GM18517 (cell line): ENCODE results near the gene CCDC9.
"Not testable (repeated sequence)": the region's sequence is repeated elsewhere in the genome, so short reads cannot be mapped to it uniquely, and the experiment has no call there.

Source experiments
- ATAC-seq: cut with Tn5 transposase; IDR thresholded peaks from one replicate; pipeline ENCODE4 v1.9.1; 2021; ENCODE audit warnings: mild to moderate bottlenecking, moderate library complexity; ENCODE audit not compliant: unreplicated experiment

CCDC9 gene

GRCh38 chr19:47283405-47284059 lies 27.2 kb downstream of the CCDC9 start:
- ATAC-seq, result no peak

DNA sequence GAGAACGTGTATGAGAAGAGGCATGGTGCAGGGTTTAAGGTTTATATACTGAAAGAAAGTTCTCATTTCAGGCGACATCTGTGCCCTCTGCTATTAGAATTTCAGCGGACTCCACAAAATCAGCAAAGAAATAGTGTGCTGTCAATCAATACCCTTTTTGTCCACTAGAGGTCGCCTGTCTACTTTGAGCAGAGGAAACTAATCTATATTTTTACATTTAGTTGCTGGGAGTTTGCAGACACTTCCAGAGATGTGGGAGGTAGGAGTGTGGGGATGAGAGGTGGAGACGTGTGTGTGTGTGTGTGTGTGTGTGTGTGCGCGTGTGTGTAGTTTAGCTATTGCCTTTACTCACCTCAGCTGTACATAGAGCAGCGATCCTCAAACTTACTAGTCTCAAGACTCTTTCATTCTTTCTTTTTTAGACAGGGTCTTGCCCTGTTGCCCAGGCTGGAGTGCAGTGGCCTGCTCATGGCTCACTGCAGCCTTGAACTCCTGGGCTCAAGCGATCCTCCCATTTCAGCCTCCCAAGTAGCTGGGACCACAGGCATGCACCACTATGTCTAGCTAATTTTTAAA lies 28.1 kb downstream of the CCDC9 start:
- ATAC-seq, result no peak

- ATAC-seq, result no peak
Measured at GRCh38 chr19:47296036-47296435, 39.7 kb downstream of the CCDC9 start.

DNA sequence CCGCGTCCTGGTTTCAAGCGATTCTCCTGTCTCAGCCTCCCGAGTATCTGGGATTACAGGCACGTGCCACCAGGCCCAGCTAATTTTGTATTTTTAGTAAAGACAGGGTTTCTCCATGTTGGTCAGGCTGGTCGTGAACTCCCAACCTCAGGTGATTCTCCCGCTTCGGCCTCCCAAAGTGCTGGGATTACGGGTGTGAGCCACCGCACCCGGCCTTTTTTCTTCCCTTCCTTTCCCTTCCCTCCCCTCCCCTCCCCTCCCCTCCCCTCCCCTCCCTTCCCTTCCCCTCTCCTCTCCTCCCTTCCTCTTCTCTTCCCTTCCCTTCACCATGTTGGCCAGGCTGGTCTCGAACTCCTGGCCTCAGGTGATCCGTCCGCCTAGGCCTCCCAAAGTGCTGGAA lies 44.5 kb downstream of the CCDC9 start:
- not testable (repeated sequence) for ATAC-seq

GRCh38 chr19:47302249-47302648 lies 45.9 kb downstream of the CCDC9 start:
- no peak for ATAC-seq

GRCh38 chr19:47303966-47304365 lies 47.6 kb downstream of the CCDC9 start:
- ATAC-seq, result no peak

DNA sequence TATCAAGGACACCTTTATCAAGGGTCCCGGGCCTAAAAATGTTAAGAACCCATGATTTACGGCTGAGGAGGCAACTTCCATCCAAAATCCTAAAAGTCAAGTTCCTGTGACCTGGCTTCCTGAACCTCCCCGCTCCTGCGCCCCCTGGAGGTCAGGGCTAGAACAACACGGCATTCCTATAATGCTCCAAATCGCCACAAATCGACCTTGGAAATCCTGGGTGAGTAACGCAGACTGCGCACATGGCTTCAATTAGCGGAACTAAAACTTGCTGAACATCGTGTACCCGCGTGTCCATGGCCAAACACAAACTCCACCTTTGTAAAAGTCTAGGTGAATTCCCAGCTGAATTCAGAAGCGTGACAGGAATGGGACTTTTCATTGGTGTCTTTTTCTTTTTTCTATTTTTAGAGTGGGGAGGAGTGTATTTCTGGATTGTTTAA lies 49.0 kb downstream of the CCDC9 start:
- ATAC-seq, result no peak

DNA sequence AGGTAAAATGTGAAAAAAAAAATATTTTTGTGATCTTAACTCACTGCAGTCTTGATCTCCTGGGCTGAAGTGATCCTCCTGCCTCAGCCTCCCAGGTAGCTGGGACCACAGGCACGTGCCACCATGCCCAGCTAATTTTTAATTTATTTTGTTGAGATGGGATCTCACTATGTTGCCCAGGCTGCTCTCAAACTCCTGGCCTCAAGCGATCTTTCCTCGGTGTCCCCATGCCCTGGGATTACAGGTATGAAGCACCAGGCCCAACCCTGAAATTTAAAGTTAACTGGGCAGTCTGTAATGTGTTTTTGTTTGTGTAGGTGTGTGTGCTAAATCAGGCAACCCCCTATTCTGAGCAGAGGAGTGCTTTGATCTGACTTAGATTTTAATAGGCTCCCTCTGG lies 50.0 kb downstream of the CCDC9 start:
- no peak for ATAC-seq

DNA sequence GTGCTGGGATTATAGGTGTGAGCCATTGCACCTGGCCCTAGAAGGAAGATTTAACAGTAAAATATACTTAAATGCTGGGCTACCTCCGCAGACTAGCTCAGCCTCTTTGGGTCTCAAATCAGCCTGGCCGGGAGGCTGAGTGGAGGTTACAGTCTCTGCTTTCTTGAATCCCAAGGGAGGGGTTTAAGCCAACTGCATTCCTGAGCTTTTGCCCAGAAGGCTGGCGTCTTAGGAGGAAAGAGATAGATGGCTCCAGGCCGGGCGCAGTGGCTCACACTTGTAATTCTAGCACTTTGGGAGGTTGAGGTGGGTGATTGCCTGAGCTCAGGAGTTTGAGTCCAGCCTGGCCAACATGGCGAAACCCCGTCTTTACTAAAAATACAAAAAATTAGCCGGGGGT lies 52.7 kb downstream of the CCDC9 start:
- ATAC-seq, result no peak

DNA sequence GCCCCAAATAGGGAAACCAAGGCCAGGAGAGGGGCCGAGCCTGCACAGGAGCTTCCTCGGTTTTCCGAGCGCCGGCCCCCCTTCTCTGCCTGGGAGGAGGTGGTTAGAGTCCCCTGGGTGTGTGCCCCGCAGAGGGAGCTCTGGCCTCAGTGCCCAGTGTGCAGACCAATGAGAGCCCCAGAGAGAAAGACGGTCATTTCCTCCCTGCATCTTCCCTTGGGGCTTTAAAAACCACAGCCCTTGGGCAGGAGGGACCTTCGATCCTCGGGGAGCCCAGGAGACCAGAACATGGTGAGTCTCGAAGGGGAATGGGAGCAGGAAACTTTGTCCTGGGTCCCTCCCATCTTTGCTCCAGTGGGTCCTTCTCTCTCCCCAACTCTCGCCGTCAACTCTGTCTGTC lies 53.3 kb downstream of the CCDC9 start, which contains the start of gene C5AR1:
Gene C5AR1, plus strand, starts transcription at position 254 of the 400 bp plus-strand sequence. Its CDS starts 35 bp downstream, at position 289.
- no peak for ATAC-seq

- ATAC-seq, result no peak
Measured at GRCh38 chr19:47310323-47310722, 54.0 kb downstream of the CCDC9 start.

GRCh38 chr19:47310819-47311218 lies 54.5 kb downstream of the CCDC9 start:
- ATAC-seq, result no peak

- no peak for ATAC-seq
Measured at GRCh38 chr19:47312366-47313006, 56.2 kb downstream of the CCDC9 start.

- ATAC-seq, result no peak
Measured at GRCh38 chr19:47313754-47314295, 57.5 kb downstream of the CCDC9 start.

DNA sequence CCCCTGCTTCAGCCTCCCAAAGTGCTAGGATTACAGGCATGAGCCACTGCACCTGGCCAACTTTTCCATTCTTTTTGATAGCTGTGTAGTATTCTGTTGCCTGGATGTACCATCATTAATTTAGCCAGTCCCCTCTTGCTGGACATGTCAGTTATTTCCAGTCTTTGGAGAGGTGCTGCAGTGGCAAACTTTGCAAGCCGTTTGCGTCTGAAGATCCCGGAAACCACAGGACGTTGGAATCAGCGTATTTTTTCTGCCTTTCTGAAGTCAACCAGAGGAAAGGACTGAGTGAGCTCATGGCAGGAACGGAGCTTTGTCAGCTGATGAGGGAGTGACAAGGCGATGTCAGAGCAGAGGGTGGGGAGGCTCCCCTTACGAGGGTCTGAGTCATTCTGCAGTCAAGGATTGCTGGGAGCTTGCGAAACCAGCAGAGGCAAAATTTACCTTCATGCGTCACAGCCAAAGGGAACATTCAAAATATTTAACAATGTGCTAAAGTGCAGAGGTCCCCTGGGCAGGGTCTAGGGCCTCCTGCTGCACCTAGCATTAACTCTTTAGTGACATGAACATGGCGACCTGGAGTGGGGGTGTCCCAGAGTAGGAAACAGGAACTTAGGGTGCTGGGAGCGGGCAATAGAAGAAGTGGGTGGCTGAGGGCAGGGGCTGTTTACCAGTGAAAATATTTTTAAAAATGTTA lies 58.9 kb downstream of the CCDC9 start:
- ATAC-seq, result no peak

DNA sequence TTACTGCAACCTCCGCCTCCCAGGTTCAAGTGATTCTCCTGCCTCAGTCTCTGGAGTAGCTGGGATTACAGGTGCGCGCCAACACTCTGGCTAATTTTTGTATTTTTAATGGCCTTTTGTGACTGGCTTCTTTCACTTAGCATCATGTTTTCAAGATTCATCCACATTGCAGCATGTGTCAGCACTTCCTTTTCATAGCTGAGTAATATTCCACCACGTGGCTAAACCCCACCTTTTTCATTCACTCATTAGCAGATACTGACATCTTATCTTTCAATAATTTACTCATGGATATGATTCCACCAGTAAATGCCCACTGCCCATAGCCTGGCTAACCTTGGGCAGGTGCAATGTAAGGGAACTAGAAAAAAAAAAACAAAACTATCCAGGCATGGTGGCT lies 60.2 kb downstream of the CCDC9 start:
- no peak for ATAC-seq

- no peak for ATAC-seq
Measured at GRCh38 chr19:47319923-47320871, 63.9 kb downstream of the CCDC9 start.
